ENCODE results near the gene HDAC9. TPM values are rescaled to one million over a fixed set of nuclear protein-coding genes. Genes with fewer than 3 reads are reported as not detected.

Gene HDAC9
- total and polyA plus RNA-seq, 12 donors, result 2.6 to 23.1 (median 7.5) TPM

GRCh38 chr7:18553605-18554003 lies 58.1 kb downstream of the HDAC9 start:
- intact Hi-C loops (cut with DNase I), result no loop called here
- no peaks in the 10 kb centered on the region for H3K4me1 ChIP-seq (replicated peaks in 1 of 2)
- 59 to 76% (median 75%) methylated on average over 3 of the region's 3 CpGs for WGBS, 4 donors

DNA sequence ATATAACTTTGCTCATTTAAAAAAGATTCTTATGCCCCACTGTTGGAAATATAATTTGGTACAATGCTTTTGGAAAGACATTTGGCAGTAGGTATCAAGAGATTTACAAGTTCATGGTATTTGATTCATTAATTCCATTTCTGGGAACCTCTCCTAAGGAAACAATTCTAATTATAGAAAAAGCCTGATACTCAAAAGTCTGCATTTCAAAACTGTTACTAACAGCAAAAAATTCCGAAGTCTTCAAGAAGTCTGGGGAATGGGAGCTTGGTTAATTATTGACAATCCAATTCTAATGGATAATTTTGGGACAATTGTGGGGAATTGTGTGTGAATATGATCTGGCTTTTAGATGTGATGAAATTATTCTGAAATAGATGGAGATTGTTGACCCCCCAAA lies 59.6 kb downstream of the HDAC9 start:
- Histone ChIP-seq H3K36me3 (replicated peaks in 1 of 2) (no peaks in the 10 kb centered on the region), H3K9me3 (replicated peaks in 1 of 3) (no peaks in the 10 kb centered on the region), H3K27ac (no peak overlapping the region), H3K27me3 (no peaks in the 10 kb centered on the region), H3K4me1 (replicated peaks in 1 of 2) (no peaks in the 10 kb centered on the region), H3K4me3 (no peak overlapping the region)
- no peak for TF ChIP-seq CTCF (IDR thresholded peaks at IDR 0.05)
- intact Hi-C loops (cut with DNase I), result no loop called here
- WGBS, 4 donors, result 70 to 80% (median 75%) methylated on average over 1 of the region's 1 CpG
- no peak for DNase-seq

More at GRCh38 chr7:18553605-18554003, 58.1 kb downstream of the HDAC9 start:
- DNase-seq, result no peak
- Histone ChIP-seq H3K27me3 (no peaks in the 10 kb centered on the region), H3K4me3 (no peak overlapping the region), H3K36me3 (replicated peaks in 1 of 2) (no peaks in the 10 kb centered on the region), H3K27ac (no peak overlapping the region), H3K9me3 (replicated peaks in 1 of 3) (no peaks in the 10 kb centered on the region)
- TF ChIP-seq POLR2A (IDR thresholded peaks at IDR 0.05), result no peak
- TF ChIP-seq CTCF (IDR thresholded peaks at IDR 0.05), result no peak

GRCh38 chr7:18555968-18556367 lies 60.4 kb downstream of the HDAC9 start:
- TF ChIP-seq POLR2A (IDR thresholded peaks at IDR 0.05) (no peak), CTCF (IDR thresholded peaks at IDR 0.05) (no peak)
- Histone ChIP-seq H3K9me3 (replicated peaks in 1 of 3) (no peaks in the 10 kb centered on the region), H3K36me3 (replicated peaks in 1 of 2) (no peaks in the 10 kb centered on the region), H3K4me1 (replicated peaks in 1 of 2) (no peaks in the 10 kb centered on the region), H3K4me3 (no peak overlapping the region), H3K27ac (no peak overlapping the region), H3K27me3 (no peaks in the 10 kb centered on the region)
- DNase-seq, result no peak
- intact Hi-C loops (cut with DNase I), result no loop called here
- 71 to 98% (median 84%) methylated on average over 1 of the region's 1 CpG for whole genome bisulfite sequencing, 4 donors

DNA sequence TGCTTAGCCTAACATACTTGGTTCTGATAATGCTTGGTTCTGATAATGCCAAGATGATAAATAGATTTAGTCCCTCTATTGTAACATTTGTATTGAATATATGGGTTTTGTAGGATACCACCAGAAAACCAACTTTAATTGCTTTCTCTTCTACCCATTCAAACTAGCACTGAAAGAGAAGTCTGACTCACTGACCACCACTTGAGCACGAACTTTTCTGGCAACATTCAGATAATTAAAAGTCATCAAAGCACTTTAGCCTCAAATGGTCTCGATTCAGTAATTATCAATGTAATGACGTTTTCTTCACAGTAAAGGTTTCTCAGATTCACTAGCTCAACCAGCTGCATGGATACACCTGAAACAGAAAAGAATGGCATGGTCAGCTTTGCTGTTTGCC lies 63.0 kb downstream of the HDAC9 start:
- Histone ChIP-seq H3K27ac (no peak overlapping the region), H3K9me3 (replicated peaks in 1 of 3) (no peaks in the 10 kb centered on the region), H3K27me3 (no peaks in the 10 kb centered on the region), H3K4me1 (replicated peaks in 1 of 2) (no peaks in the 10 kb centered on the region), H3K36me3 (replicated peaks in 1 of 2) (no peaks in the 10 kb centered on the region), H3K4me3 (no peak overlapping the region)
- intact Hi-C loops (cut with DNase I), result no loop called here
- WGBS, 4 donors, result 77 to 85% (median 83%) methylated on average over 3 of the region's 3 CpGs
- no peak for DNase-seq
- TF ChIP-seq POLR2A (IDR thresholded peaks at IDR 0.05) (no peak), CTCF (IDR thresholded peaks at IDR 0.05) (no peak)

Measured in adrenal gland (tissue), 12 donors.